ENCODE measurements around the gene MEG3. TPM values are rescaled to one million over a fixed set of nuclear protein-coding genes. Genes with fewer than 3 reads are reported as not detected.

The MEG3 gene
- total RNA-seq, 2 donors from 2014 or later = 6.5 to 9.5 TPM

GRCh38 chr14:100906420-100906819, 80.5 kb downstream of the MEG3 start:
- TF ChIP-seq CTCF (IDR thresholded peaks at IDR 0.05) = no peak
- no peaks in the 10 kb centered on the region for H3K36me3 ChIP-seq
- H3K27ac ChIP-seq = no peak overlapping the region
- no peak for DNase-seq (ENCODE audit: low spot score)
- H3K4me3 ChIP-seq = no peak overlapping the region
- H3K9me3 ChIP-seq = no peaks in the 10 kb centered on the region
- H3K4me1 ChIP-seq = peaks cover 0 to 8% of the 10 kb centered on the region in 2 donors
- peaks cover 0 to 5% of the 10 kb centered on the region in 2 donors for H3K27me3 ChIP-seq

- H3K36me3 ChIP-seq = no peaks in the 10 kb centered on the region
- no peak overlapping the region for H3K27ac ChIP-seq
- H3K27me3 ChIP-seq = peaks cover 0 to 5% of the 10 kb centered on the region in 2 donors
- H3K4me3 ChIP-seq = no peak overlapping the region
- no peak for TF ChIP-seq CTCF (IDR thresholded peaks at IDR 0.05)
- no peaks in the 10 kb centered on the region for H3K9me3 ChIP-seq
- no peak for DNase-seq (ENCODE audit: low spot score)
- peaks cover 0 to 8% of the 10 kb centered on the region in 2 donors for H3K4me1 ChIP-seq
Measured at GRCh38 chr14:100907240-100907639, 81.3 kb downstream of the MEG3 start.

GRCh38 chr14:100909439-100909838, 83.5 kb downstream of the MEG3 start:
- H3K9me3 ChIP-seq = no peaks in the 10 kb centered on the region
- peaks cover 0 to 2% of the 10 kb centered on the region in 2 donors for H3K27me3 ChIP-seq
- no peak for DNase-seq (ENCODE audit: low spot score)
- H3K4me1 ChIP-seq = peaks cover 0 to 4% of the 10 kb centered on the region in 2 donors
- H3K4me3 ChIP-seq = no peak overlapping the region
- no peak overlapping the region for H3K27ac ChIP-seq
- no peak for TF ChIP-seq CTCF (IDR thresholded peaks at IDR 0.05)
- no peaks in the 10 kb centered on the region for H3K36me3 ChIP-seq

MicroRNAs within 50 kb of the gene (microRNA counts, 767-probe panel; counts per million panel counts)
- microRNA hsa-miR-127-3p (2,767 to 4,652 counts per million in 2 donors), microRNA hsa-miR-127-5p (0 to 1,767 counts per million in 2 donors), microRNA hsa-miR-136-5p (0 to 496 counts per million in 2 donors), microRNA hsa-miR-337-3p (0 to 1,790 counts per million in 2 donors), microRNA hsa-miR-337-5p (0 to 2,449 counts per million in 2 donors), microRNA hsa-miR-431-5p (0 to 845 counts per million in 2 donors), microRNA hsa-miR-432-5p (0 to 1,434 counts per million in 2 donors), microRNA hsa-miR-433 (0 to 1,689 counts per million in 2 donors), microRNA hsa-miR-493-3p (0 to 1,992 counts per million in 2 donors), microRNA hsa-miR-665 (0 to 31.0 counts per million in 2 donors), microRNA hsa-miR-770-5p (0 to 1,790 counts per million in 2 donors)

Small RNAs within 50 kb of the gene (microRNA-seq; reads per million reads assigned to microRNA genes)
- gene MIR127 (ENCODE audit: borderline number of aligned reads in 2 of 2, borderline replicate concordance in 1 of 2) (525 to 579 reads per million in 2 donors), gene MIR136 (ENCODE audit: borderline number of aligned reads in 2 of 2, borderline replicate concordance in 1 of 2) (9.9 to 10.6 reads per million in 2 donors), gene MIR2392 (ENCODE audit: borderline number of aligned reads in 2 of 2, borderline replicate concordance in 1 of 2) (0 reads per million in 2 donors), gene MIR337 (ENCODE audit: borderline number of aligned reads in 2 of 2, borderline replicate concordance in 1 of 2) (144 to 226 reads per million in 2 donors), gene MIR431 (ENCODE audit: borderline number of aligned reads in 2 of 2, borderline replicate concordance in 1 of 2) (16.3 to 28.3 reads per million in 2 donors), gene MIR432 (ENCODE audit: borderline number of aligned reads in 2 of 2, borderline replicate concordance in 1 of 2) (48.2 to 60.1 reads per million in 2 donors), gene MIR433 (ENCODE audit: borderline number of aligned reads in 2 of 2, borderline replicate concordance in 1 of 2) (43.8 to 44.6 reads per million in 2 donors), gene MIR493 (ENCODE audit: borderline number of aligned reads in 2 of 2, borderline replicate concordance in 1 of 2) (255 to 390 reads per million in 2 donors), gene MIR665 (ENCODE audit: borderline number of aligned reads in 2 of 2, borderline replicate concordance in 1 of 2) (0 to 0.71 reads per million in 2 donors)

Other genes with a start within 250 kb of the MEG3 start
- gene BEGAIN, start 238.7 kb upstream of the MEG3 start, total RNA-seq = 1 to 10 TPM in 1 of 2 donors, under 1 TPM in 1; 0.93 to 5.7 TPM
- gene DLK1, start 99.2 kb upstream of the MEG3 start, total RNA-seq = not detected
- gene RTL1, start 77.6 kb downstream of the MEG3 start, total RNA-seq = not detected